DND-41 (cell line): ENCODE measurements around the gene HSPH1.

Experiments used
- EZH2 ChIP-seq: IDR thresholded peaks from 3 replicates; pipeline ENCODE4 v1.6.1; 2012; ENCODE audit warnings: borderline replicate concordance, low read depth, mild to moderate bottlenecking, moderate library complexity, low read length, inconsistent platforms; ENCODE audit not compliant: severe bottlenecking
- TF ChIP-seq, protein P1 (sequence below): IDR thresholded peaks from 2 replicates; pipeline ENCODE4 v1.5.1; 2012; ENCODE audit warnings: borderline replicate concordance, low read length, moderate library complexity, mild to moderate bottlenecking; ENCODE audit not compliant: poor library complexity, severe bottlenecking; ENCODE audit errors: extremely low read depth

DNA sequence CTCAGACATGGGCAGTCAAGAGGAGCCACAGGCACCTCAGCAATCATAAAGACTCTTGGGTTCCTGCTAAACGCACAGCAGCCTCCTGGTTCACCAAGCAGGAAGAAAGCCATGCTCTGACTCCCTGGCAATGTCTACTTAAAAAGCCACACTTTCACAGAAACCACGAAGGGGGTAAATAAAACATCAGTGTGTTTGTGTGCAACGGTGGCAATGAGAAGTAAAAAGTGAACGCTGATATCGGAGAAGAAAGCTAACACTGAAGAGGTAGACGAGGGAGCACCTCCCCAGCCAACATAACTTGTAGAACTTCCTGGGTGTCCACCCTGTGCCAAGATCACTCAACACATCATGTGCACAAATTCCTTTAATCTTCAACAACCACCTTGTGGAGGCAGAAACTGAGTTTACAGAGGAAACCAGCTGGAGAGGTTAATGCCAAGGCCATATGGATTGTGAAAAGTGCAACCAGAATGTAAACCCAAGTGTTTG, 30.2 kb downstream of the HSPH1 start:
- TF ChIP-seq, protein P1, sequence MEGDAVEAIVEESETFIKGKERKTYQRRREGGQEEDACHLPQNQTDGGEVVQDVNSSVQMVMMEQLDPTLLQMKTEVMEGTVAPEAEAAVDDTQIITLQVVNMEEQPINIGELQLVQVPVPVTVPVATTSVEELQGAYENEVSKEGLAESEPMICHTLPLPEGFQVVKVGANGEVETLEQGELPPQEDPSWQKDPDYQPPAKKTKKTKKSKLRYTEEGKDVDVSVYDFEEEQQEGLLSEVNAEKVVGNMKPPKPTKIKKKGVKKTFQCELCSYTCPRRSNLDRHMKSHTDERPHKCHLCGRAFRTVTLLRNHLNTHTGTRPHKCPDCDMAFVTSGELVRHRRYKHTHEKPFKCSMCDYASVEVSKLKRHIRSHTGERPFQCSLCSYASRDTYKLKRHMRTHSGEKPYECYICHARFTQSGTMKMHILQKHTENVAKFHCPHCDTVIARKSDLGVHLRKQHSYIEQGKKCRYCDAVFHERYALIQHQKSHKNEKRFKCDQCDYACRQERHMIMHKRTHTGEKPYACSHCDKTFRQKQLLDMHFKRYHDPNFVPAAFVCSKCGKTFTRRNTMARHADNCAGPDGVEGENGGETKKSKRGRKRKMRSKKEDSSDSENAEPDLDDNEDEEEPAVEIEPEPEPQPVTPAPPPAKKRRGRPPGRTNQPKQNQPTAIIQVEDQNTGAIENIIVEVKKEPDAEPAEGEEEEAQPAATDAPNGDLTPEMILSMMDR = no peak
- TF ChIP-seq EZH2 = no peak
